HL-60/S4 treated with phorbol 12-myristate 13-acetate at 8.2 ng/mL for 4 days and 3 days (cell line): ENCODE measurements around the gene PDE6D.

ENCODE experiments used
- in situ Hi-C: fragments of 300-500 bp; cut with MboI; formaldehyde crosslinking; loops from 2 replicates; pipeline ENCODE4 v1.15.0; 2022; ENCODE audit warnings: low sequenced_read_pairs

Gene PDE6D

GRCh38 chr2:231709636-231709980 lies 71.5 kb downstream of the PDE6D start:
- in situ Hi-C loops = no loop called here

GRCh38 chr2:231708773-231709635 lies 72.1 kb downstream of the PDE6D start:
- in situ Hi-C loops = no loop called here

GRCh38 chr2:231707927-231708772 lies 72.9 kb downstream of the PDE6D start, which contains the start of gene PTMA:
Gene PTMA, plus strand, starts transcription at chr2:231708525. Its CDS starts 182 bp downstream, at chr2:231708707.
- in situ Hi-C loops = no loop called here

- in situ Hi-C loops = no loop called here
Measured at GRCh38 chr2:231707625-231707926, 73.5 kb downstream of the PDE6D start.

GRCh38 chr2:231706731-231707624 lies 74.1 kb downstream of the PDE6D start:
- in situ Hi-C loops = no loop called here

GRCh38 chr2:231704017-231704416 lies 77.1 kb downstream of the PDE6D start:
- in situ Hi-C loops = no loop called here

- in situ Hi-C loops = no loop called here
Measured at GRCh38 chr2:231701456-231702373, 79.4 kb downstream of the PDE6D start.

- in situ Hi-C loops = no loop called here
Measured at GRCh38 chr2:231699006-231699405, 82.1 kb downstream of the PDE6D start.

- in situ Hi-C loops = no loop called here
Measured at GRCh38 chr2:231696004-231696367, 85.1 kb downstream of the PDE6D start.

GRCh38 chr2:231693956-231694355 lies 87.1 kb downstream of the PDE6D start:
- in situ Hi-C loops = no loop called here

- in situ Hi-C loops = no loop called here
Measured at GRCh38 chr2:231692847-231693246, 88.2 kb downstream of the PDE6D start.

GRCh38 chr2:231691251-231691772 lies 89.8 kb downstream of the PDE6D start:
- in situ Hi-C loops = no loop called here

GRCh38 chr2:231689124-231689893 lies 91.8 kb downstream of the PDE6D start:
- in situ Hi-C loops = no loop called here

GRCh38 chr2:231688719-231689118 lies 92.4 kb downstream of the PDE6D start:
- in situ Hi-C loops = no loop called here

GRCh38 chr2:231687961-231688360 lies 93.1 kb downstream of the PDE6D start:
- in situ Hi-C loops = no loop called here

- in situ Hi-C loops = no loop called here
Measured at GRCh38 chr2:231687133-231687852, 93.8 kb downstream of the PDE6D start.

GRCh38 chr2:231686192-231687100 lies 94.6 kb downstream of the PDE6D start:
- in situ Hi-C loops = no loop called here
